ENCODE measurements around the gene TC2N. TPM values are rescaled to one million over a fixed set of nuclear protein-coding genes. Genes with fewer than 3 reads are reported as not detected.

TC2N gene
- total and polyA plus RNA-seq, 7 donors = 12.1 to 49.2 (median 28.2) TPM

DNA sequence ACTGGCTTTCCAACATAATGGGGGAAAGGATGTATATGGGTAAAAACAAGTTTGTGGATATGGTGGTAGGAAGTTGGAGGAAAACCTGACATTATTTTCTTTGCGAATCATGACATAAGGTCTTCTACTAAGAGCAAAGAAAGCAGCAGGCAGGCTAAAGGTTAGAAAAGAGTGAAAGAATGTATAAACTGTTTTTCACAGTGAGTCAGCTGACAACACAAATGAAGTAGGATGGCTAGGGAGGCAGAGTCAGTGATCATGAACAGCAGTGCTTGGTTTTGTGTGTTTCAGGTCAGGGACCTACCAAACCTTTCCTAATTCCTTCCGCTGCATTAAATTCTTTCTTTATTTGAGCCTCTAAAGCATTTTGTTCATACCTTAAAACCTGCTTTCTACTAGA is 89.1 kb downstream of the TC2N start:
- TF ChIP-seq POLR2A (IDR thresholded peaks at IDR 0.05) (no peak), CTCF (IDR thresholded peaks at IDR 0.05) (no peak), POLR2AphosphoS5 (IDR thresholded peaks at IDR 0.05) (no peak)
- intact Hi-C loops (cut with DNase I) = no loop called here

GRCh38 chr14:91774140-91775096 is 92.9 kb downstream of the TC2N start:
- DNase-seq = no peak
- WGBS, 2 donors = 44 to 46% methylated on average over 5 of the region's 5 CpGs
- H3K27me3 ChIP-seq = no peaks in the 10 kb centered on the region
- no peaks in the 10 kb centered on the region for H3K9me3 ChIP-seq
- H3K27ac ChIP-seq = no peak overlapping the region
- intact Hi-C loops (cut with DNase I) = no loop called here
- no peaks in the 10 kb centered on the region for H3K36me3 ChIP-seq
- no peaks in the 10 kb centered on the region for H3K4me1 ChIP-seq
- no peak for TF ChIP-seq CTCF (IDR thresholded peaks at IDR 0.05)
- no peak for TF ChIP-seq POLR2AphosphoS5 (IDR thresholded peaks at IDR 0.05)
- no peak overlapping the region for H3K4me3 ChIP-seq

More for the DNA sequence above, 89.1 kb downstream of the TC2N start:
- no peaks in the 10 kb centered on the region for H3K27me3 ChIP-seq
- H3K27ac ChIP-seq = no peak overlapping the region
- H3K4me1 ChIP-seq = no peaks in the 10 kb centered on the region
- no peak overlapping the region for H3K4me3 ChIP-seq
- no peaks in the 10 kb centered on the region for H3K36me3 ChIP-seq
- WGBS, 2 donors = 98 to 99% methylated on average over 2 of the region's 2 CpGs
- no peak for DNase-seq
- no peaks in the 10 kb centered on the region for H3K9me3 ChIP-seq

GRCh38 chr14:91770185-91770584 is 97.2 kb downstream of the TC2N start:
- DNase-seq = no peak
- H3K36me3 ChIP-seq = no peaks in the 10 kb centered on the region
- TF ChIP-seq CTCF (IDR thresholded peaks at IDR 0.05) (no peak), POLR2A (IDR thresholded peaks at IDR 0.05) (no peak), EP300 (IDR thresholded peaks at IDR 0.05) (no peak), POLR2AphosphoS5 (IDR thresholded peaks at IDR 0.05) (no peak)
- WGBS, 2 donors = 38 to 66% methylated on average over 2 of the region's 2 CpGs
- intact Hi-C loops (cut with DNase I) = no loop called here
- no peaks in the 10 kb centered on the region for H3K9me3 ChIP-seq
- H3K27me3 ChIP-seq = no peaks in the 10 kb centered on the region
- H3K4me1 ChIP-seq = no peaks in the 10 kb centered on the region
- no peak overlapping the region for H3K27ac ChIP-seq
- H3K4me3 ChIP-seq = no peak overlapping the region

DNA sequence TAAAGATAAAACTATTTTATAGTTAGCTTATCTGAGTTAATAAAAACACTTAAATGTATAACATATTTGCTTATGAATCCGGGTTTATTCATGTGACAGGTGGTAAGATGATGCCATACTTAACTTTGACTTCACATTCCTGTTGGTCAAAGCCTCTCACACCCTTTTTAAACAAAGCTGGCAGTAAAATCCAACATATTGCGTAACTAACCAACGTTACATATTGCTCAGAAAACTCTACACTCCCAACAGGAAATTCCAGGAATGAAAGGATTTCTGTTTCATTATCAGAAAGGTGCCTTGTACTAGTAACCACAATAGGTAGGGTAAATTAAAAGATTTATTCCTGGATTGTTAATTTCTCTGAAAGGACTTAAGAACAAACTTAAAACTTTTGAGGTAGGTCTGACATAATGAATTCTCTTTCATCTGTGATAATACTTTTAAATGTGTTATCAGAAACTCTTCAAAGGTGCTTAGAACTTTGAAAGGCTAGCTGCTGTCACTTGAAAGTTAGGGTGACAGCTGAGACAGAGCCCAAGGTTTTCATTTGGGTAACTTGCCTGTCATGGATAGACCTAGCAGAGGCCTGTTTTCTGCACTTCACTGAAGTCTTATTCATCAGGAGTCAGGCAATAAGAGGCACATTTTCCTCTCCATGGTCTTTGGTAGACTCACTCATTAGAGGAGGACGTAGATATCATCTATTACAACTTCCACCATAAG is 111.6 kb downstream of the TC2N start:
- WGBS, 2 donors = 11 to 50% methylated on average over 4 of the region's 4 CpGs
- Histone ChIP-seq H3K9me3 (peaks cover 0 to 4% (median 0%) of the 10 kb centered on the region in 4 donors), H3K27ac (no peak overlapping the region), H3K27me3 (no peaks in the 10 kb centered on the region), H3K4me3 (no peak overlapping the region), H3K4me1 (no peaks in the 10 kb centered on the region), H3K36me3 (no peaks in the 10 kb centered on the region)
- intact Hi-C loops (cut with DNase I) = no loop called here
- TF ChIP-seq EP300 (IDR thresholded peaks at IDR 0.05) = no peak
- no peak for TF ChIP-seq POLR2A (IDR thresholded peaks at IDR 0.05)
- TF ChIP-seq CTCF (IDR thresholded peaks at IDR 0.05) = no peak
- no peak for TF ChIP-seq POLR2AphosphoS5 (IDR thresholded peaks at IDR 0.05)
- DNase-seq = no peak

All from sigmoid colon (tissue), 7 donors.